Measurements from ENCODE around the gene MLYCD.

Gene MLYCD

DNA sequence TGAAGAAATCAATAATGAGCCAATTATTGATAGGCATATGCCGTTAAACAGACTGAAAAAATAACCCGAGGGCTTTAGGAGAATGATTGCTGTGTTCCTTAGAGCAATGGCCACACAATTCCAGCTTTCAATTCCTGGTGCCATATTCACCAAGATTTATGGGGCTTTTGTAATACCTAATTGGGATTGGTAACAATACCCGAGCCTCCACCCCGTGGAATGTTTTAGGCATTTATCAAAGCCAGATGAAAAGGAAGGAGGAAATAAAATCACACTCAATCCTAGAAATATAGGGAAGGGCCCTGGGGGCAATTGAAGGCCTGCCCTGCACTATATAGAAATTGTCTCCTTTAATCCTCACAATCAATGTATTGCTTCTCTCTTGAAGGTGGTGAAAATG lies 42.1 kb upstream of the MLYCD start:
- H3K9me3 ChIP-seq (ENCODE audit: control extremely low read depth in 1 of 5, control insufficient read depth in 4 of 5, insufficient read depth in 2 of 5, low read depth in 1 of 5, low read length in 4 of 5), result no peaks in the 10 kb centered on the region
- POLR2A ChIA-PET, result no interaction called here
- H3K4me1 ChIP-seq (ENCODE audit: control extremely low read depth in 1 of 4, control insufficient read depth in 4 of 4, insufficient read depth in 4 of 4, low read length in 3 of 4), result no peaks in the 10 kb centered on the region
- CTCF ChIA-PET, result no interaction called here
- H3K27ac ChIP-seq (ENCODE audit: insufficient read depth in 1 of 2, low read depth in 1 of 2, low read length in 2 of 2, poor library complexity in 1 of 2, severe bottlenecking in 2 of 2), result no peak overlapping the region
- 100% methylated on average over 1 of the region's 4 CpGs for WGBS (ENCODE audit: insufficient coverage)
- no peaks in the 10 kb centered on the region for H3K36me3 ChIP-seq (ENCODE audit: control insufficient read depth in 4 of 4, insufficient read depth in 4 of 4, low read length in 3 of 4)
- no peaks in the 10 kb centered on the region for H3K27me3 ChIP-seq (replicated peaks in 2 of 5; ENCODE audit: control insufficient read depth in 4 of 5, insufficient read depth in 5 of 5, low read length in 4 of 5)
- no peak for DNase-seq
- no peak overlapping the region for H3K4me3 ChIP-seq (ENCODE audit: control insufficient read depth in 1 of 7, extremely low read depth in 1 of 7, insufficient read depth in 4 of 7, low read depth in 2 of 7, low read length in 6 of 7)

DNA sequence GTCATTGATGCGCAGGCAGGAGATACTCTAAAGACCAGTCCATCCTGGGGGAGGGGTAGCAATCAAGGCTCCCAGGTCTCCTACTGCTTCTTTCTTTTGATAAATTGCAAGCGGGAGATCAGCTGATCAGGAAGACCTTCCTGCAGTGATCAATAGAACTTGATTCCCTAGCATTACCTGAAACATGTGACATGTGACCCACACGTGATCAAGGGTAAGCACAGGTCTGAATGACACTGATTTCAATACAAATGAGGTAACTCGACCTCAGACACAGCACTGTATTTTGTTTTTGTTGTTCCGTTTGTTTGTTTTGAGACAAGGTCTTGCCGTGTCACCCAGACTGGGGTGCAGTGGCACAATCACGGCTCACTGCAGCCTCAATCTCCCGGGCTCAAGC lies 39.6 kb upstream of the MLYCD start:
- 94% methylated on average over 8 of the region's 8 CpGs for WGBS (ENCODE audit: insufficient coverage)
- H3K27me3 ChIP-seq (replicated peaks in 2 of 5; ENCODE audit: control insufficient read depth in 4 of 5, insufficient read depth in 5 of 5, low read length in 4 of 5), result no peaks in the 10 kb centered on the region
- H3K4me1 ChIP-seq (ENCODE audit: control extremely low read depth in 1 of 4, control insufficient read depth in 4 of 4, insufficient read depth in 4 of 4, low read length in 3 of 4), result peaks cover 0 to 2% (median 0%) of the 10 kb centered on the region in 4 experiments
- H3K36me3 ChIP-seq (ENCODE audit: control insufficient read depth in 4 of 4, insufficient read depth in 4 of 4, low read length in 3 of 4), result no peaks in the 10 kb centered on the region
- H3K4me3 ChIP-seq (ENCODE audit: control insufficient read depth in 1 of 7, extremely low read depth in 1 of 7, insufficient read depth in 4 of 7, low read depth in 2 of 7, low read length in 6 of 7), result no peak overlapping the region
- ChIA-PET CTCF (no interaction called here), POLR2A (no interaction called here)
- no peak for DNase-seq
- H3K9me3 ChIP-seq (ENCODE audit: control extremely low read depth in 1 of 5, control insufficient read depth in 4 of 5, insufficient read depth in 2 of 5, low read depth in 1 of 5, low read length in 4 of 5), result no peaks in the 10 kb centered on the region
- no peak overlapping the region for H3K27ac ChIP-seq (ENCODE audit: insufficient read depth in 1 of 2, low read depth in 1 of 2, low read length in 2 of 2, poor library complexity in 1 of 2, severe bottlenecking in 2 of 2)

DNA sequence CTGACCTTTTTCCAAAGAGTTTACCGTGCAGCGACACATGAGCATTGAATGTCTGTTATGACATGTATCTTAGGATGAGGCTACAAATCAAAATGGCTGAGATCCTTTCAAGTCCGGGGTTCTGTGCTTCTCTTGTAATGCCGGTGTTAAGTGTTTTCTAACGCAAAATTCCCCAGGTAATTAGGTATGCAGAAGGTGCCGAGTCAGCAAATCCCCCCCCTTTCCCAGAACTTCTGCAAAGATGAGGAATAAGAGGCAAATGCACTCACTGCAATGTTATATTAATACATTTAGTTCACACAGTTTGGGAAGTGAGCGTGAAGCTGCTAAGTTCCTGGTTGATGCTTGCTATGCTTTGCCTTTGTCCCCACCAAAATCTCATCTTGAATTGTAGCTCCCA lies 36.3 kb upstream of the MLYCD start:
- no peak overlapping the region for H3K4me3 ChIP-seq (ENCODE audit: control insufficient read depth in 1 of 7, extremely low read depth in 1 of 7, insufficient read depth in 4 of 7, low read depth in 2 of 7, low read length in 6 of 7)
- H3K9me3 ChIP-seq (ENCODE audit: control extremely low read depth in 1 of 5, control insufficient read depth in 4 of 5, insufficient read depth in 2 of 5, low read depth in 1 of 5, low read length in 4 of 5), result no peaks in the 10 kb centered on the region
- WGBS (ENCODE audit: insufficient coverage), result 98% methylated on average over 5 of the region's 7 CpGs
- DNase-seq, result no peak
- H3K4me1 ChIP-seq (ENCODE audit: control extremely low read depth in 1 of 4, control insufficient read depth in 4 of 4, insufficient read depth in 4 of 4, low read length in 3 of 4), result peaks cover 0 to 3% (median under 1%) of the 10 kb centered on the region in 4 experiments
- H3K36me3 ChIP-seq (ENCODE audit: control insufficient read depth in 4 of 4, insufficient read depth in 4 of 4, low read length in 3 of 4), result no peaks in the 10 kb centered on the region
- POLR2A ChIA-PET, result no interaction called here
- H3K27ac ChIP-seq (ENCODE audit: insufficient read depth in 1 of 2, low read depth in 1 of 2, low read length in 2 of 2, poor library complexity in 1 of 2, severe bottlenecking in 2 of 2), result no peak overlapping the region
- CTCF ChIA-PET, result interaction anchor here (2.2 kb wide), 1 partner anchor 35 kb away, joined by 7 read pairs; no protein-coding TSS in a partner anchor
- no peaks in the 10 kb centered on the region for H3K27me3 ChIP-seq (replicated peaks in 2 of 5; ENCODE audit: control insufficient read depth in 4 of 5, insufficient read depth in 5 of 5, low read length in 4 of 5)

DNA sequence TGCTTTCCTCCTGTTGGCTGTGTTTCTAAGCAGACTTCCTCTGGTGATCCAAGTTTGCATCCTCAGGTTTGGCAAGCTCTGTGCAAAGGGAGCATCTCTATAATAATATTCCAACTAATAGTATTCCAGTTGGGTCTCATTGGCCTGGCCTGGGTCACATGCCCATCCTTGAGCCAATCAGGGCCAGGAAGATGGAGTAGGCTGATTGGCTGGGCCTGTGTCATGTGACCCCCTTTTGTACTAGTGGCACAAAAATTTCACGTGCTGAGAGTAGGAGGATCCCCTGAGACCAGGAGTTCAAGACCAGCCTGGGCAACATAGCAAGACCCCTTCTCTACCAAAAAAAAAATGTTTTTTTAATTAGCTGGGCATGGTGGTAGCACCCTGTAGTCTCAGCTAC lies 35.2 kb upstream of the MLYCD start:
- ChIA-PET POLR2A (no interaction called here), CTCF (interaction anchor here (2.2 kb wide), 1 partner anchor 36 kb away, joined by 7 read pairs; no protein-coding TSS in a partner anchor)
- no peaks in the 10 kb centered on the region for H3K27me3 ChIP-seq (replicated peaks in 2 of 5; ENCODE audit: control insufficient read depth in 4 of 5, insufficient read depth in 5 of 5, low read length in 4 of 5)
- H3K4me3 ChIP-seq (ENCODE audit: control insufficient read depth in 1 of 7, extremely low read depth in 1 of 7, insufficient read depth in 4 of 7, low read depth in 2 of 7, low read length in 6 of 7), result no peak overlapping the region
- no peak for DNase-seq
- no peaks in the 10 kb centered on the region for H3K36me3 ChIP-seq (ENCODE audit: control insufficient read depth in 4 of 4, insufficient read depth in 4 of 4, low read length in 3 of 4)
- 100% methylated on average over 1 of the region's 1 CpG for WGBS (ENCODE audit: insufficient coverage)
- H3K27ac ChIP-seq (ENCODE audit: insufficient read depth in 1 of 2, low read depth in 1 of 2, low read length in 2 of 2, poor library complexity in 1 of 2, severe bottlenecking in 2 of 2), result no peak overlapping the region
- H3K4me1 ChIP-seq (ENCODE audit: control extremely low read depth in 1 of 4, control insufficient read depth in 4 of 4, insufficient read depth in 4 of 4, low read length in 3 of 4), result peaks cover 0 to 3% (median under 1%) of the 10 kb centered on the region in 4 experiments
- H3K9me3 ChIP-seq (ENCODE audit: control extremely low read depth in 1 of 5, control insufficient read depth in 4 of 5, insufficient read depth in 2 of 5, low read depth in 1 of 5, low read length in 4 of 5), result no peaks in the 10 kb centered on the region

DNA sequence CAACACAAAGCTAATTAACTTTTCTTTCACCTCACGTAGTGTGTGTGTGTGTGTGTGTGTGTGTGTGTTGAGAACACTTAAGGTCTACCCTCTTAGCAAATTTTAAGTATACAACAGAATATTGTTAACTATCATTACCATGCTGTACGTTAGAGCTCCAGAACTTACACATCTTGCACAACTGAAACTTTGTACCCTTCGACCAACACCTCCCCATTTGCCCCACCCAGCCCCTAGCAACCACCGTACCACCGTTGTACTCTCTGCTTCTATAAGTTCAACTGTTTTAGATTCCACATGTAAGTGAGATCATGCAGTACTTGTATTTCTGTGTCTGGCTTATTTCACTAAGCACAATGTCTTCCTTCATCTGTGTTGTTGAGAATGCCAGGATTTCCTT lies 28.1 kb upstream of the MLYCD start:
- Histone ChIP-seq H3K27me3 (replicated peaks in 2 of 5; ENCODE audit: control insufficient read depth in 4 of 5, insufficient read depth in 5 of 5, low read length in 4 of 5) (no peaks in the 10 kb centered on the region), H3K9me3 (ENCODE audit: control extremely low read depth in 1 of 5, control insufficient read depth in 4 of 5, insufficient read depth in 2 of 5, low read depth in 1 of 5, low read length in 4 of 5) (no peaks in the 10 kb centered on the region), H3K27ac (ENCODE audit: insufficient read depth in 1 of 2, low read depth in 1 of 2, low read length in 2 of 2, poor library complexity in 1 of 2, severe bottlenecking in 2 of 2) (no peak overlapping the region), H3K36me3 (ENCODE audit: control insufficient read depth in 4 of 4, insufficient read depth in 4 of 4, low read length in 3 of 4) (no peaks in the 10 kb centered on the region), H3K4me3 (ENCODE audit: control insufficient read depth in 1 of 7, extremely low read depth in 1 of 7, insufficient read depth in 4 of 7, low read depth in 2 of 7, low read length in 6 of 7) (no peak overlapping the region), H3K4me1 (ENCODE audit: control extremely low read depth in 1 of 4, control insufficient read depth in 4 of 4, insufficient read depth in 4 of 4, low read length in 3 of 4) (no peaks in the 10 kb centered on the region)
- no CpG with 5 or more reads among the region's 5 CpGs for WGBS (ENCODE audit: insufficient coverage)
- CTCF ChIA-PET, result interaction anchor here (1.2 kb wide), 1 partner anchor 10 kb away, joined by 5 read pairs; no protein-coding TSS in a partner anchor
- no peak for DNase-seq
- POLR2A ChIA-PET, result no interaction called here

DNA sequence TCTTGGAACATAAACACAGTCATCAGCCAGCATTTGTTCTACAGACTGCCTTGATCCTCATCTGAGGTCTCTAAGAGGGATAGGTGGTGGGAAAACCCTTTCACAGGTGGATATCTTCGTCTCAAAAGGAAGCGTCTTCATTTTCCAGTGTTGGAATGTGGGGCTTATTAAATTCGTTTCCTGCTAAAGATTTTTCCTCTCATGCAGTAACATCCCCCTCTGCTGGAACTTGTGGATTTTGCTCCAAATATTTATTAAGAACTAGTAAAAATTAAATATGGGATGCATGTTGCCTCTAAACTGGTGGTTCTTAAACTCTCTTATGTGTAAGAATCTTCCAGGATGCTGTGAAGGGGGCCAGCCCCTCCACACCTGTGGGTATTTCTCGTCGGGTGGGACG lies 20.1 kb upstream of the MLYCD start:
- POLR2A ChIA-PET, result no interaction called here

DNA sequence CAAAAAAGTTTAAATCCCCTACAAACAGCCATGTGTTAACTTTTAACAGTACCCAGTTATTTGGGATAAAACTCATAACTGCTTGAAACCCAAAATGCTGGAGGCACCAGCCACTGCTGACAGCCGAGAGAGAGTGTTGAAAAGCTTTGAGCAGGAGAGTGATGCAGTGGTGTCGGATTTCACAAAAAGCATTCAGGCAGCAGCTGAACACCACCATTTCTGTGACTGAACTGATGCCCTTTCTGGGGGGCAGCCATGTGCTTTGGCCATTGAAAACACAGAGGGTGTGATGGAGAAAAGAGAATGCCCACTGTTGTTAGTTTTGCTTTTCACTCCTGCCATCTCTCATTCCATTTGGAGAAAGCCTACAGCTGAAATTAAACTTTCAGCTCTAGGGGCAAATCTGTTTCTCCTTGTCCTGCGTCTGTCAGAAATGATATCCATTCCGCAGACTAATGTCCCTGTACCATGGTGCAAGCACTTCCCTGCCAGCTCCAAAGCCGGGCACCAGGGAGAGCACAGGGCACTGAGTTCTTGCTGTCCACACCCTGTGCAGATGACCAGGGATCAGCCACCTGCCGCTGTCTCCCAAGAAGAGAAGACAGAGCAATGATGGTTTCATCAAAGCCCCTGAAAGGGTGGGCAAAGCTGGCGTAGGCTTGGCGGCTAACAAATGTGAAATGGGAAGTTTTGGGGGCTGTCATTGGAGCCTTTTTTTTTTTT lies 16.6 kb upstream of the MLYCD start:
- Histone ChIP-seq H3K9me3 (ENCODE audit: control extremely low read depth in 1 of 5, control insufficient read depth in 4 of 5, insufficient read depth in 2 of 5, low read depth in 1 of 5, low read length in 4 of 5) (no peaks in the 10 kb centered on the region), H3K36me3 (ENCODE audit: control insufficient read depth in 4 of 4, insufficient read depth in 4 of 4, low read length in 3 of 4) (no peaks in the 10 kb centered on the region), H3K4me3 (ENCODE audit: control insufficient read depth in 1 of 7, extremely low read depth in 1 of 7, insufficient read depth in 4 of 7, low read depth in 2 of 7, low read length in 6 of 7) (no peak overlapping the region), H3K4me1 (ENCODE audit: control extremely low read depth in 1 of 4, control insufficient read depth in 4 of 4, insufficient read depth in 4 of 4, low read length in 3 of 4) (peaks cover 0 to 2% (median 0%) of the 10 kb centered on the region in 4 experiments), H3K27me3 (replicated peaks in 2 of 5; ENCODE audit: control insufficient read depth in 4 of 5, insufficient read depth in 5 of 5, low read length in 4 of 5) (no peaks in the 10 kb centered on the region), H3K27ac (ENCODE audit: insufficient read depth in 1 of 2, low read depth in 1 of 2, low read length in 2 of 2, poor library complexity in 1 of 2, severe bottlenecking in 2 of 2) (no peak overlapping the region)
- POLR2A ChIA-PET, result no interaction called here
- WGBS (ENCODE audit: insufficient coverage), result 96% methylated on average over 8 of the region's 8 CpGs
- CTCF ChIA-PET, result interaction anchor here (0.6 to 3.6 kb wide), 2 partner anchors 13 to 57 kb away, joined by 3 to 31 read pairs; no protein-coding TSS in a partner anchor
- no peak for DNase-seq

More for the DNA sequence above, 20.1 kb upstream of the MLYCD start:
- CTCF ChIA-PET, result interaction anchor here (1.1 to 1.7 kb wide), 3 partner anchors 13 to 54 kb away, joined by 3 to 10 read pairs (median 6); no protein-coding TSS in a partner anchor
- H3K27me3 ChIP-seq (replicated peaks in 2 of 5; ENCODE audit: control insufficient read depth in 4 of 5, insufficient read depth in 5 of 5, low read length in 4 of 5), result no peaks in the 10 kb centered on the region
- DNase-seq, result peak; percentile 36 to 68 (median 50)
- no peak overlapping the region for H3K4me3 ChIP-seq (ENCODE audit: control insufficient read depth in 1 of 7, extremely low read depth in 1 of 7, insufficient read depth in 4 of 7, low read depth in 2 of 7, low read length in 6 of 7)
- no peak overlapping the region for H3K27ac ChIP-seq (ENCODE audit: insufficient read depth in 1 of 2, low read depth in 1 of 2, low read length in 2 of 2, poor library complexity in 1 of 2, severe bottlenecking in 2 of 2)
- no peaks in the 10 kb centered on the region for H3K9me3 ChIP-seq (ENCODE audit: control extremely low read depth in 1 of 5, control insufficient read depth in 4 of 5, insufficient read depth in 2 of 5, low read depth in 1 of 5, low read length in 4 of 5)
- no peaks in the 10 kb centered on the region for H3K36me3 ChIP-seq (ENCODE audit: control insufficient read depth in 4 of 4, insufficient read depth in 4 of 4, low read length in 3 of 4)
- WGBS (ENCODE audit: insufficient coverage), result 82% methylated on average over 3 of the region's 6 CpGs
- H3K4me1 ChIP-seq (ENCODE audit: control extremely low read depth in 1 of 4, control insufficient read depth in 4 of 4, insufficient read depth in 4 of 4, low read length in 3 of 4), result peaks cover 0 to 2% (median 0%) of the 10 kb centered on the region in 4 experiments
